HepG2 (cell line): ENCODE data around the gene BEAN1. TPM values are rescaled to one million over a fixed set of nuclear protein-coding genes. Genes with fewer than 3 reads are reported as not detected.
A peak's percentile ranks its signal among the peaks of the same experiment; 100 is the strongest.

Source experiments
- FOSL1 ChIP-seq: sonication (generic); formaldehyde crosslinking; IDR thresholded peaks from 2 replicates; pipeline ENCODE4 v1.9.0; 2021; ENCODE audit warnings: missing genetic modification reagents, borderline replicate concordance
- GZF1 ChIP-seq: sonication (generic); formaldehyde crosslinking; IDR thresholded peaks from 2 replicates; pipeline ENCODE4 v1.5.1; 2020; ENCODE audit warnings: mild to moderate bottlenecking, missing genetic modification reagents
- JDP2 ChIP-seq: sonication (generic); formaldehyde crosslinking; IDR thresholded peaks from 2 replicates; pipeline ENCODE4 v1.8.1; 2022; ENCODE audit warnings: missing genetic modification reagents, borderline replicate concordance
- KDM2A ChIP-seq: sonication (generic); formaldehyde crosslinking; IDR thresholded peaks from 2 replicates; pipeline ENCODE4 v1.4.0; 2020; ENCODE audit warnings: low read depth, missing genetic modification reagents, borderline replicate concordance
- KDM3A ChIP-seq: IDR thresholded peaks from 2 replicates; pipeline ENCODE4 v1.6.1; 2018; ENCODE audit warnings: low read depth, missing compliant biosample characterization
- KLF9 ChIP-seq: IDR thresholded peaks from 2 replicates; pipeline ENCODE4 v1.6.1; 2016; ENCODE audit warnings: low read depth
- PHF21A ChIP-seq: sonication (generic); formaldehyde crosslinking; IDR thresholded peaks from 2 replicates; pipeline ENCODE4 v1.5.0; 2020; ENCODE audit warnings: mild to moderate bottlenecking, missing genetic modification reagents
- REST ChIP-seq, 2 experiments: IDR thresholded peaks; 2 replicates each; pipeline ENCODE4 v1.6.1; 2011 to 2012; ENCODE audit warnings: low read length in 2 of 2, borderline replicate concordance in 1 of 2, low read depth in 1 of 2, mild to moderate bottlenecking in 1 of 2, moderate library complexity in 1 of 2
- SIX4 ChIP-seq: sonication (generic); formaldehyde crosslinking; IDR thresholded peaks from 2 replicates; pipeline ENCODE4 v1.4.0; 2020; ENCODE audit warnings: missing genetic modification reagents
- SKI ChIP-seq: fragments of 450-650 bp; IDR thresholded peaks from one replicate; pipeline ENCODE4 v1.6.1; 2018; ENCODE audit warnings: mild to moderate bottlenecking; ENCODE audit not compliant: partially characterized antibody
- SKIL ChIP-seq: sonication (generic); formaldehyde crosslinking; IDR thresholded peaks from 2 replicates; pipeline ENCODE4 v1.8.0; 2022; ENCODE audit warnings: missing genetic modification reagents, mild to moderate bottlenecking, moderate library complexity, borderline replicate concordance
- SMAD3 ChIP-seq: sonication (generic); formaldehyde crosslinking; IDR thresholded peaks from 2 replicates; pipeline ENCODE4 v1.4.0; 2020; ENCODE audit warnings: missing genetic modification reagents
- SOX5 ChIP-seq: IDR thresholded peaks from 2 replicates; pipeline ENCODE4 v1.6.1; 2016; ENCODE audit warnings: borderline replicate concordance
- SRSF4 ChIP-seq: fragments of 200-400 bp; formaldehyde crosslinking; IDR thresholded peaks from one replicate; pipeline ENCODE4 v1.6.1; 2018; ENCODE audit warnings: mild to moderate bottlenecking, low read depth, low read length, moderate library complexity; ENCODE audit not compliant: poor library complexity, severe bottlenecking
- TARDBP ChIP-seq: sonication (generic); formaldehyde crosslinking; IDR thresholded peaks from 2 replicates; pipeline ENCODE4 v1.8.0; 2022; ENCODE audit warnings: mild to moderate bottlenecking, missing genetic modification reagents
- TBL1XR1 ChIP-seq: fragments of 150-350 bp; IDR thresholded peaks from 2 replicates; pipeline ENCODE4 v1.6.1; 2014; ENCODE audit warnings: borderline replicate concordance, low read length; ENCODE audit not compliant: partially characterized antibody
- THAP11 ChIP-seq: IDR thresholded peaks from 2 replicates; pipeline ENCODE4 v1.6.1; 2016; ENCODE audit warnings: missing biosample characterization, missing genetic modification reagents
- ZBTB20 ChIP-seq: sonication (generic); formaldehyde crosslinking; IDR thresholded peaks from 2 replicates; pipeline ENCODE4 v1.8.1; 2023; ENCODE audit warnings: missing genetic modification reagents, low read depth, mild to moderate bottlenecking, borderline replicate concordance
- ZNF563 ChIP-seq: sonication (generic); formaldehyde crosslinking; IDR thresholded peaks from 2 replicates; pipeline ENCODE4 v1.8.0; 2022; ENCODE audit warnings: mild to moderate bottlenecking, moderate library complexity, missing genetic modification reagents
- ZNF572 ChIP-seq: sonication (generic); formaldehyde crosslinking; IDR thresholded peaks from 2 replicates; pipeline ENCODE4 v1.5.1; 2020; ENCODE audit warnings: mild to moderate bottlenecking, missing genetic modification reagents
- ZNF576 ChIP-seq: sonication (generic); formaldehyde crosslinking; IDR thresholded peaks from 2 replicates; pipeline ENCODE4 v1.4.0; 2020; ENCODE audit warnings: mild to moderate bottlenecking, missing genetic modification reagents
- ZNF782 ChIP-seq: sonication (generic); formaldehyde crosslinking; IDR thresholded peaks from 2 replicates; pipeline ENCODE4 v1.4.0; 2020; ENCODE audit warnings: missing genetic modification reagents, mild to moderate bottlenecking, borderline replicate concordance
- polyA plus RNA-seq, 8 experiments: library from polyadenylated mRNA; depleted of rRNA in 3 of 8; stranded (reverse) in 7 of 8; unstranded in 1 of 8; fragments of >200 nt; fragmentation: Illumina TruSeq in 4 of 8; extraction: Trizol in 4 of 8; gene quantifications; 2 replicates each; pipeline versions ENCODE4 v1.2.1 to v1.2.3, GENCODE V29; 2011 to 2016; ENCODE audit warnings: low read depth in 4 of 8, missing spikeins in 1 of 8, mixed read lengths in 1 of 8; ENCODE audit not compliant: insufficient read depth in 1 of 8
- total RNA-seq, 5 experiments: library from RNA; depleted of rRNA; stranded (reverse); fragments of >200 nt; fragmentation: Illumina TruSeq; extraction: Trizol; gene quantifications; 2 replicates each; pipeline ENCODE4 v1.2.3, GENCODE V29; 2016; ENCODE audit warnings: low read depth in 1 of 5

BEAN1 gene
- total and polyA plus RNA-seq, 2 of the 13 experiments (the other 11 are each of a cell fraction or from before 2014, with no cell fraction given): 0.53 to 1.4 TPM

- peak; percentile 25 for TF ChIP-seq SKI
- TF ChIP-seq REST (IDR thresholded peaks at IDR 0.05; ENCODE audit: borderline replicate concordance in 1 of 2, low read depth in 1 of 2, low read length in 2 of 2): peak in 1 of 2 experiments; percentile 45; a peak in 2 of 4 replicates
- no peak; the same call in 1 of the 2 replicates for TF ChIP-seq JDP2 (CRISPR knock-in tag)
- TF ChIP-seq PHF21A (CRISPR knock-in tag): peak; percentile 91
- TF ChIP-seq KLF9 (CRISPR knock-in tag): peak; percentile 81
- TF ChIP-seq GZF1 (CRISPR knock-in tag): no peak
- TF ChIP-seq THAP11 (CRISPR knock-in tag): peak; percentile 90
- TF ChIP-seq ZNF576: no peak
- peak; percentile 88; the same call in 1 of the 2 replicates for TF ChIP-seq FOSL1 (CRISPR knock-in tag)
- TF ChIP-seq SKIL (CRISPR knock-in tag): peak; percentile 84; the same call in 1 of the 2 replicates
- TF ChIP-seq TBL1XR1: no peak
- peak; percentile 88; the same call in 1 of the 2 replicates for TF ChIP-seq ZNF572
- peak; percentile 78 for TF ChIP-seq KDM2A (CRISPR knock-in tag)
- peak; percentile 95 for TF ChIP-seq TARDBP (CRISPR knock-in tag)
- TF ChIP-seq ZNF563 (CRISPR knock-in tag): peak; percentile 53; the same call in 1 of the 2 replicates
- 0 out of 2 replicates have a peak, but pooled peaks have one; percentile 9 for TF ChIP-seq KDM3A (CRISPR knock-in tag)
- peak; percentile 54; the same call in 1 of the 2 replicates for TF ChIP-seq ZBTB20 (CRISPR knock-in tag)
- no peak for TF ChIP-seq SRSF4
- peak; percentile 13; the same call in 1 of the 2 replicates for TF ChIP-seq ZNF782
- peak; percentile 94 for TF ChIP-seq SOX5 (CRISPR knock-in tag)
- peak; percentile 70; the same call in 1 of the 2 replicates for TF ChIP-seq SIX4 (CRISPR knock-in tag)
- TF ChIP-seq SMAD3 (CRISPR knock-in tag): 0 out of 2 replicates have a peak, but pooled peaks have one; percentile 42
Observed at GRCh38 chr16:66516808-66517585, 89.9 kb downstream of the BEAN1 start (continued).
